Measurements from ENCODE around the gene GLDC. TPM values are rescaled to one million over a fixed set of nuclear protein-coding genes. Genes with fewer than 3 reads are reported as not detected.

Gene GLDC
- total RNA-seq, 1 donor from 2014 or later = 0.25 TPM

GRCh38 chr9:6512085-6512657 lies 133.4 kb downstream of the GLDC start:
- no peak for DNase-seq (ENCODE audit: low spot score)
- Mint-ChIP-seq H3K27ac (ENCODE audit: unreplicated experiment) (peak overlapping the region; percentile 9), H3K4me3 (ENCODE audit: unreplicated experiment) (no peak overlapping the region), H3K36me3 (ENCODE audit: low read depth) (peaks cover 17% of the 10 kb centered on the region), H3K27me3 (ENCODE audit: low read depth) (no peaks in the 10 kb centered on the region), H3K9me3 (ENCODE audit: low read depth) (no peaks in the 10 kb centered on the region), H3K4me1 (ENCODE audit: low read depth) (peaks cover 12% of the 10 kb centered on the region)
- TF ChIP-seq, protein P1, sequence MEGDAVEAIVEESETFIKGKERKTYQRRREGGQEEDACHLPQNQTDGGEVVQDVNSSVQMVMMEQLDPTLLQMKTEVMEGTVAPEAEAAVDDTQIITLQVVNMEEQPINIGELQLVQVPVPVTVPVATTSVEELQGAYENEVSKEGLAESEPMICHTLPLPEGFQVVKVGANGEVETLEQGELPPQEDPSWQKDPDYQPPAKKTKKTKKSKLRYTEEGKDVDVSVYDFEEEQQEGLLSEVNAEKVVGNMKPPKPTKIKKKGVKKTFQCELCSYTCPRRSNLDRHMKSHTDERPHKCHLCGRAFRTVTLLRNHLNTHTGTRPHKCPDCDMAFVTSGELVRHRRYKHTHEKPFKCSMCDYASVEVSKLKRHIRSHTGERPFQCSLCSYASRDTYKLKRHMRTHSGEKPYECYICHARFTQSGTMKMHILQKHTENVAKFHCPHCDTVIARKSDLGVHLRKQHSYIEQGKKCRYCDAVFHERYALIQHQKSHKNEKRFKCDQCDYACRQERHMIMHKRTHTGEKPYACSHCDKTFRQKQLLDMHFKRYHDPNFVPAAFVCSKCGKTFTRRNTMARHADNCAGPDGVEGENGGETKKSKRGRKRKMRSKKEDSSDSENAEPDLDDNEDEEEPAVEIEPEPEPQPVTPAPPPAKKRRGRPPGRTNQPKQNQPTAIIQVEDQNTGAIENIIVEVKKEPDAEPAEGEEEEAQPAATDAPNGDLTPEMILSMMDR (IDR thresholded peaks at IDR 0.05) = no peak

DNA sequence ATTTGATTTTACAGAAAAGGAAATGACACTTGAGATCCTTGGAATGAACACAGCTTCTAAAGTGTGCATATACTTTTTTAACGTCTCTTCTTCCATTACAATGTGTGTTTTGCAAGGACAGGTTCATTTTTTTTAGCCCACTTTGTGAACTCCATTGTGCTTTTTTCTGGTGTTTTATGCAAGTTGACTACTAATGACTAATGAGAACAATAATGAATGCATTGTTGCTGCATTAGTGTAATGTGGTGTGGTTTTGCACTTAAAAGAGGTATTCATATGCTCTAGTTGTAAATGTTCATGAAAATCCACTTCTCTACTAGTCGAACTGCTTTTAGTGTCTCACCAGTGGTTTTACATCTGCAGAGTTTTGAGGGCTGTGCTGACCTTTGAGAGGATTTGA lies 139.0 kb downstream of the GLDC start:
- Mint-ChIP-seq H3K27me3 (ENCODE audit: low read depth) (no peaks in the 10 kb centered on the region), H3K36me3 (ENCODE audit: low read depth) (peaks cover 26% of the 10 kb centered on the region), H3K4me3 (ENCODE audit: unreplicated experiment) (no peak overlapping the region), H3K9me3 (ENCODE audit: low read depth) (no peaks in the 10 kb centered on the region), H3K4me1 (ENCODE audit: low read depth) (peaks cover under 1% of the 10 kb centered on the region), H3K27ac (ENCODE audit: unreplicated experiment) (no peak overlapping the region)
- no peak for DNase-seq (ENCODE audit: low spot score)
- TF ChIP-seq, protein P1 (IDR thresholded peaks at IDR 0.05) = no peak

DNA sequence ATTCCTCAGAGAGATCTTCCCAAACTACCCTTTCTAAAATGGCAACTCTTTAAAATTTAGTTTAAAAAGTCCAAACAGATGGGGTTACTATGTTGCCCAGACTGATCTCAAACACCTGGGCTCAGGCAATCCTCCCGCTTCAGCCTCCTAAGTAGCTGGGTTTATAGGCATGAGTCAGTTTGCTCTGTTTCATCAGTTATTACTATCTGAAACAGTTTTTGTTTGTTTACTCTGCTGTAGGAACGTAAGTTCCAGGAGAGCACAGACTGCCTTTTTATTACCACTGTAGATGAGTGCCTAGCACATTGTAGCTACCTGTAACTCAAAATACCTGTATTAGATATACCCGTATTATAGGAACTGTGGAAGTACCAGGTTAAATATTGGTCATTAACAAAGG lies 143.1 kb downstream of the GLDC start:
- peaks cover 14% of the 10 kb centered on the region for H3K4me1 Mint-ChIP-seq (ENCODE audit: low read depth)
- no peak overlapping the region for H3K27ac Mint-ChIP-seq (ENCODE audit: unreplicated experiment)
- no peaks in the 10 kb centered on the region for H3K9me3 Mint-ChIP-seq (ENCODE audit: low read depth)
- peaks cover 29% of the 10 kb centered on the region for H3K36me3 Mint-ChIP-seq (ENCODE audit: low read depth)
- no peak for DNase-seq (ENCODE audit: low spot score)
- TF ChIP-seq, protein P1 (IDR thresholded peaks at IDR 0.05) = no peak
- no peak overlapping the region for H3K4me3 Mint-ChIP-seq (ENCODE audit: unreplicated experiment)
- H3K27me3 Mint-ChIP-seq (ENCODE audit: low read depth) = no peaks in the 10 kb centered on the region

- peaks cover 28% of the 10 kb centered on the region for H3K36me3 Mint-ChIP-seq (ENCODE audit: low read depth)
- no peak overlapping the region for H3K27ac Mint-ChIP-seq (ENCODE audit: unreplicated experiment)
- H3K4me1 Mint-ChIP-seq (ENCODE audit: low read depth) = peaks cover 14% of the 10 kb centered on the region
- no peak for DNase-seq (ENCODE audit: low spot score)
- H3K27me3 Mint-ChIP-seq (ENCODE audit: low read depth) = no peaks in the 10 kb centered on the region
- TF ChIP-seq, protein P1 (IDR thresholded peaks at IDR 0.05) = no peak
- no peak overlapping the region for H3K4me3 Mint-ChIP-seq (ENCODE audit: unreplicated experiment)
- H3K9me3 Mint-ChIP-seq (ENCODE audit: low read depth) = no peaks in the 10 kb centered on the region
Observed at GRCh38 chr9:6501526-6502210, 143.9 kb downstream of the GLDC start.

DNA sequence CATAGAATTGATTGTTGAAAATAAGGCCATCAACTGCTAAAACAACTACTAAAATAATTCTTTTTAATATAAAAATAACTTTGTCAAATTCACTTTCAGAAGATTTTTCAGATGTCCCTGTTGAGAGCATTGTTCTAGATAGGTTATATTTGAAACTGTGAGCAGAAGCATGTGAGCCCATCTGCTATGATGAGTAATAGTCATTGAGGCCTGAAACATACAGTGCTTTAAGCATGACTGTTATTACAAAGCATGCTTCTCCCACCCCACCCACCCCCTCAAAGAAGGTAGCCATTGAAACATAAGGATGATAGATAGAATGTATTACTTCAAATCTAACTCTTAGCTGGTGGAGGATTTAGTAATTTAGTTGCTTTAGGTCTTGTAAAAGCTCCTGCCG lies 146.5 kb downstream of the GLDC start:
- H3K27ac Mint-ChIP-seq (ENCODE audit: unreplicated experiment) = peak overlapping the region; percentile 82
- H3K27me3 Mint-ChIP-seq (ENCODE audit: low read depth) = no peaks in the 10 kb centered on the region
- peaks cover 18% of the 10 kb centered on the region for H3K36me3 Mint-ChIP-seq (ENCODE audit: low read depth)
- no peaks in the 10 kb centered on the region for H3K9me3 Mint-ChIP-seq (ENCODE audit: low read depth)
- peaks cover 17% of the 10 kb centered on the region for H3K4me1 Mint-ChIP-seq (ENCODE audit: low read depth)
- TF ChIP-seq, protein P1 (IDR thresholded peaks at IDR 0.05) = no peak
- no peak for DNase-seq (ENCODE audit: low spot score)
- no peak overlapping the region for H3K4me3 Mint-ChIP-seq (ENCODE audit: unreplicated experiment)

Data from chondrocyte (in vitro differentiated cells).